A549 (cell line): ENCODE data around the gene SLC22A17. TPM values are rescaled to one million over a fixed set of nuclear protein-coding genes. Genes with fewer than 3 reads are reported as not detected.
A peak's percentile ranks its signal among the peaks of the same experiment; 100 is the strongest.

Experiments
- ATAC-seq, 2 experiments: fragments of 200-7000 bp in 1 of 2; fragments of >200 bp in 1 of 2; cut with Nextera tagmentation in 1 of 2; cut with Tn5 transposase in 1 of 2; 3 replicates each; pipeline versions ENCODE4 v1.8.0 to v1.9.1; 2018 to 2020; ENCODE audit warnings: mild to moderate bottlenecking in 1 of 2, moderate library complexity in 1 of 2
- CTCF ChIA-PET: fragments of 300-600 bp; sonication (Branson Sonifier 250); formaldehyde crosslinking; extraction: SDS; loops from one replicate; lab custom pipeline; 2021; ENCODE audit warnings: antibody characterized with exemption, inconsistent platforms; lab: Yijun Ruan, JAX
- POLR2A ChIA-PET: fragments of 350-600 bp; formaldehyde crosslinking; extraction: SDS; loops from one replicate; lab custom pipeline; 2021; ENCODE audit warnings: antibody characterized with exemption, inconsistent platforms; lab: Yijun Ruan, JAX
- DNase-seq, 2 experiments: peaks; one replicate each; pipeline versions ENCODE4 v3.0.0 to v3.0.0-alpha.2; 2011 to 2016; ENCODE audit warnings: low read depth in 1 of 2, low spot score in 1 of 2
- FAIRE-seq: peaks from 2 replicates; lab custom pipeline; 2011; peaks lifted over from hg19 to GRCh38; lab: Jason Lieb, UNC
- H3K27ac ChIP-seq, 2 experiments: fragments of >200 bp; sonication (Bioruptor Twin); formaldehyde crosslinking; 3 replicates each; pipeline ENCODE4 v1.5.1; 2016 to 2017
- H3K4me1 ChIP-seq: fragments of >200 bp; sonication (Bioruptor Twin); formaldehyde crosslinking; 3 replicates; pipeline ENCODE4 v1.6.1; 2016
- H3K4me2 ChIP-seq: fragments of >200 bp; sonication (Bioruptor Twin); formaldehyde crosslinking; 3 replicates; pipeline ENCODE4 v1.6.1; 2016
- H3K4me3 ChIP-seq: fragments of >200 bp; sonication (Bioruptor Twin); formaldehyde crosslinking; 3 replicates; pipeline ENCODE4 v1.5.1; 2016
- H3K9me3 ChIP-seq: fragments of >200 bp; sonication (Bioruptor Twin); formaldehyde crosslinking; 3 replicates; pipeline ENCODE4 v1.6.1; 2016
- ATOH8 ChIP-seq: fragments of 250-450 bp; sonication (Bioruptor Pico); IDR thresholded peaks from 2 replicates; pipeline ENCODE4 v1.5.0; 2020; ENCODE audit warnings: low read depth, mild to moderate bottlenecking, moderate library complexity
- BHLHE40 ChIP-seq: IDR thresholded peaks from 2 replicates; pipeline ENCODE4 v1.6.1; 2012; ENCODE audit warnings: low read depth, low read length, inconsistent platforms
- CEBPB ChIP-seq, 2 experiments: fragments of >200 bp in 1 of 2; sonication (Bioruptor Twin) in 1 of 2; formaldehyde crosslinking in 1 of 2; IDR thresholded peaks; 2 replicates each; pipeline ENCODE4 v1.6.1; 2012 to 2016
- CHD4 ChIP-seq: fragments of 200-600 bp; sonication (generic); IDR thresholded peaks from 2 replicates; pipeline ENCODE4 v1.6.1; 2016; ENCODE audit warnings: antibody characterized with exemption, mild to moderate bottlenecking, borderline replicate concordance
- HDAC2 ChIP-seq: fragments of 200-600 bp; sonication (generic); IDR thresholded peaks from 2 replicates; pipeline ENCODE4 v1.6.1; 2016
- JUN ChIP-seq, 2 experiments: fragments of >200 bp; sonication (Bioruptor Twin); formaldehyde crosslinking; IDR thresholded peaks; 2 replicates in 1 of 2; 3 replicates in 1 of 2; pipeline ENCODE4 v1.6.1; 2016 to 2017
- JUNB ChIP-seq: fragments of >200 bp; sonication (Bioruptor Twin); formaldehyde crosslinking; IDR thresholded peaks from 2 replicates; pipeline ENCODE4 v1.6.1; 2016
- KDM5A ChIP-seq: fragments of 200-600 bp; sonication (generic); IDR thresholded peaks from 2 replicates; pipeline ENCODE4 v1.6.1; 2016; ENCODE audit warnings: antibody characterized with exemption, mild to moderate bottlenecking
- MAZ ChIP-seq: fragments of 150-350 bp; IDR thresholded peaks from 2 replicates; pipeline ENCODE4 v1.6.1; 2014; ENCODE audit warnings: antibody characterized with exemption, low read depth, low read length, borderline replicate concordance
- MYC ChIP-seq: IDR thresholded peaks from 2 replicates; pipeline ENCODE4 v1.6.1; 2012; ENCODE audit warnings: mild to moderate bottlenecking, inconsistent platforms, low read length, improper control_type of control experiment, borderline replicate concordance
- NFE2L2 ChIP-seq: fragments of 150-350 bp; conservative IDR thresholded peaks from 2 replicates; pipeline ENCODE4 v1.6.1; 2014; ENCODE audit warnings: low read length
- NPAS2 ChIP-seq: fragments of 250-450 bp; sonication (Bioruptor Pico); IDR thresholded peaks from 2 replicates; pipeline ENCODE4 v1.8.0; 2022; ENCODE audit warnings: mild to moderate bottlenecking, moderate library complexity, borderline replicate concordance
- NR3C1 ChIP-seq: fragments of >200 bp; sonication (Bioruptor Twin); formaldehyde crosslinking; IDR thresholded peaks from 3 replicates; pipeline ENCODE4 v1.6.1; 2017
- PHF8 ChIP-seq: fragments of 200-600 bp; sonication (generic); IDR thresholded peaks from 2 replicates; pipeline ENCODE4 v1.6.1; 2016; ENCODE audit warnings: low read depth, mild to moderate bottlenecking, antibody characterized with exemption, moderate library complexity, borderline replicate concordance
- RARB ChIP-seq: fragments of 250-450 bp; sonication (Bioruptor Pico); IDR thresholded peaks from 2 replicates; pipeline ENCODE4 v1.8.0; 2021; ENCODE audit warnings: mild to moderate bottlenecking, moderate library complexity
- TP53 ChIP-seq: fragments of 250-450 bp; sonication (Bioruptor Pico); IDR thresholded peaks from 2 replicates; pipeline ENCODE4 v1.5.0; 2021; ENCODE audit warnings: mild to moderate bottlenecking, moderate library complexity
- USF2 ChIP-seq: fragments of 450-650 bp; IDR thresholded peaks from 2 replicates; pipeline ENCODE4 v1.6.1; 2014; ENCODE audit warnings: antibody characterized with exemption
- ZFP36 ChIP-seq: fragments of 450-650 bp; IDR thresholded peaks from 2 replicates; pipeline ENCODE4 v1.6.1; 2014; ENCODE audit warnings: borderline replicate concordance; ENCODE audit not compliant: partially characterized antibody
- WGBS: methylation state at CpG from one replicate; pipeline ENCODE4 v1.1.6; 2017; ENCODE audit errors: missing lambda C conversion rate; 5-methylcytosine and 5-hydroxymethylcytosine counted together
- polyA plus RNA-seq, 4 experiments: library from polyadenylated mRNA; depleted of rRNA in 3 of 4; stranded (reverse); fragments of >200 nt; fragmentation: RNase III in 1 of 4; extraction: RNeasy Plus Mini Kit Qiagen cat#74134 plus additional on column Dnase treatment in 1 of 4; gene quantifications; 2 replicates in 3 of 4; 3 replicates in 1 of 4; pipeline ENCODE4 v1.2.3, GENCODE V29; 2011 to 2017
- TF ChIP-seq, protein P1 (sequence below): fragments of 200-600 bp; sonication (generic); IDR thresholded peaks from 2 replicates; pipeline ENCODE4 v1.6.1; 2016; ENCODE audit warnings: antibody characterized with exemption, mild to moderate bottlenecking, moderate library complexity
- TF ChIP-seq, protein P2 (sequence below): fragments of >200 bp; sonication (Bioruptor Twin); formaldehyde crosslinking; IDR thresholded peaks from 2 replicates; pipeline ENCODE4 v1.6.1; 2016
- TF ChIP-seq, protein P3 (sequence below): fragments of 250-450 bp; sonication (Bioruptor Pico); IDR thresholded peaks from 2 replicates; pipeline ENCODE4 v1.5.0; 2021; ENCODE audit warnings: mild to moderate bottlenecking, moderate library complexity, borderline replicate concordance

SLC22A17 gene
- polyA plus RNA-seq, 2 of the 4 experiments (the other 2 are of a cell fraction) = 3.5 to 8.4 TPM

GRCh38 chr14:23307687-23308644 lies 44.7 kb downstream of the SLC22A17 start (continued):
- TF ChIP-seq, protein P1, sequence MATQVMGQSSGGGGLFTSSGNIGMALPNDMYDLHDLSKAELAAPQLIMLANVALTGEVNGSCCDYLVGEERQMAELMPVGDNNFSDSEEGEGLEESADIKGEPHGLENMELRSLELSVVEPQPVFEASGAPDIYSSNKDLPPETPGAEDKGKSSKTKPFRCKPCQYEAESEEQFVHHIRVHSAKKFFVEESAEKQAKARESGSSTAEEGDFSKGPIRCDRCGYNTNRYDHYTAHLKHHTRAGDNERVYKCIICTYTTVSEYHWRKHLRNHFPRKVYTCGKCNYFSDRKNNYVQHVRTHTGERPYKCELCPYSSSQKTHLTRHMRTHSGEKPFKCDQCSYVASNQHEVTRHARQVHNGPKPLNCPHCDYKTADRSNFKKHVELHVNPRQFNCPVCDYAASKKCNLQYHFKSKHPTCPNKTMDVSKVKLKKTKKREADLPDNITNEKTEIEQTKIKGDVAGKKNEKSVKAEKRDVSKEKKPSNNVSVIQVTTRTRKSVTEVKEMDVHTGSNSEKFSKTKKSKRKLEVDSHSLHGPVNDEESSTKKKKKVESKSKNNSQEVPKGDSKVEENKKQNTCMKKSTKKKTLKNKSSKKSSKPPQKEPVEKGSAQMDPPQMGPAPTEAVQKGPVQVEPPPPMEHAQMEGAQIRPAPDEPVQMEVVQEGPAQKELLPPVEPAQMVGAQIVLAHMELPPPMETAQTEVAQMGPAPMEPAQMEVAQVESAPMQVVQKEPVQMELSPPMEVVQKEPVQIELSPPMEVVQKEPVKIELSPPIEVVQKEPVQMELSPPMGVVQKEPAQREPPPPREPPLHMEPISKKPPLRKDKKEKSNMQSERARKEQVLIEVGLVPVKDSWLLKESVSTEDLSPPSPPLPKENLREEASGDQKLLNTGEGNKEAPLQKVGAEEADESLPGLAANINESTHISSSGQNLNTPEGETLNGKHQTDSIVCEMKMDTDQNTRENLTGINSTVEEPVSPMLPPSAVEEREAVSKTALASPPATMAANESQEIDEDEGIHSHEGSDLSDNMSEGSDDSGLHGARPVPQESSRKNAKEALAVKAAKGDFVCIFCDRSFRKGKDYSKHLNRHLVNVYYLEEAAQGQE = no peak

DNA sequence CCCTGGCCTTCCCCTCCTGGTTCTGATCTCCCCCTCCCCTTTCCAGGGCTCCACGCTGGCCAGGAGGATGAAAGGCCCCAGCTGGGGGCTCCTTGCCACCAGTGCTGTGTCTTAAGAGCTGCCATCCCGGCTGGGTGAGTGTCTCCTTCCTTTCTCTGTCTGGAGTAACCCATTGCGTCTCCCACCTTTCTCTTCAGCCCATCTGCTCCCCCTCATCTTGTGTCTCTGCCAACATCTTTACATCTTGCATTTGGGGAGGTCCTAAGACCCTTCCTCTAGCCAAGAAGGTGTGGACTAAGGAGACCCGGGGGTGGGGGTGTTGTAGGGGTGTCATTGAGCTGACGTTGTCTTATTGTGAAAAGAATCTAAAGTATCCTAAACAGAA lies 45.5 kb downstream of the SLC22A17 start:
- ChIA-PET CTCF (interaction anchor here (0.7 to 3.8 kb wide), 9 partner anchors 11 to 257 kb away, joined by 3 to 11 read pairs (median 4); partner anchors contain the start of genes PABPN1 and SLC22A17), POLR2A (interaction anchor here (0.6 to 4.5 kb wide), 8 partner anchors 9 to 350 kb away, joined by 3 to 64 read pairs (median 6); partner anchors contain the start of genes ACIN1, C14orf119, HAUS4 and HOMEZ)
- 3% methylated on average over 5 of the region's 5 CpGs for WGBS
- FAIRE-seq (no peak), DNase-seq (no peak), ATAC-seq (peak in 1 of 2 experiments; percentile 11; a peak in 4 of 6 replicates)
- peak overlapping the region; percentile 74 for H3K4me3 ChIP-seq
- H3K4me2 ChIP-seq = peak overlapping the region; percentile 94
- H3K9me3 ChIP-seq = no peaks in the 10 kb centered on the region
- peak overlapping the region; percentile 95 to 96 for H3K27ac ChIP-seq
- peaks cover 29% of the 10 kb centered on the region for H3K4me1 ChIP-seq
- 0 out of 2 replicates have a peak, but pooled peaks have one; percentile 28 for TF ChIP-seq PHF8
- peak; percentile 51 for TF ChIP-seq KDM5A
- TF ChIP-seq NR3C1 = no peak

DNA sequence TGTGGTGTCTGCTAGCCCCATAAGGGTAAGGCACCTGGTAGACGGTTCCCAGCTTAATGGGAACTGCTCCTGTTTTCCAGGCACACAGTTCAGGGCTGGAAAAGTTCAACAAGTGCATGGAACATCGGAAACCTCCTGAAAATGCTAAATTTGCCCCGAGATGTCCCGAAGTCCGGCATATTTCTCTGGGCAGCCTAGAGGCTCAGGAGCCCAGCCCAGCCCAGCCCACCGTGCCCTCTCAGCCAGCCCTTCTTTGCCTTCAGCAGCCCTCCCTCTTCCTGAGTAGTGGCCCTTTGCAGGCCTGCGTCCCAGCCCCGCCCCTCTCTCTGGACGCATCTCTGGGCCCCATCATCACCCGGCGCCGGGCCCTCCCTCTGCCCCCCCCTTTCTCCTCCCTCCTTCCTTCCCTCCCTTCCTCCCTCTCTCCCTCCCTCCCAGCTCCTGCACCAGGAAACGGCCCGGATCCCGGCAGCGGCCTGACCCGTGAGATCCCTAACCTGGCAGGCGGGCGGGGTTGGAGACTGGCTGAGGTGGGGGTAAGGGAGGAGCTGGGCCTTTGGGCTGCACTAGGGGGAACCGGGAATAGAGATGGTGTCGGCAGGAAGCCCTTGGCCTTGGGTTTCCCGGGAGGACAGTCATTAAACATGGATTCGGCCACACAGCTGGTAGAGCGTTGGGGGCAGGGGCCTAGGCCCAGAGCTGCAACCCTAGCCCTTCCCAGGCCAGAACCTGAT lies 46.1 kb downstream of the SLC22A17 start, which contains the start of gene BCL2L2:
Gene BCL2L2, plus strand, starts transcription at position 422 of the 734 bp plus-strand sequence. CDS start 935 bp downstream, outside the sequence.
- H3K4me2 ChIP-seq = peak within 1 kb of the TSS; percentile 94
- ATAC-seq (peak; percentile 66 to 78), FAIRE-seq (no peak), DNase-seq (peak; percentile 66 to 92)
- POLR2A ChIA-PET = interaction anchor here (0.6 to 4.5 kb wide), 9 partner anchors 10 to 349 kb away, joined by 3 to 64 read pairs (median 6); partner anchors contain the start of genes ACIN1, C14orf119, HAUS4 and HOMEZ
- peak within 1 kb of the TSS; percentile 95 to 96 for H3K27ac ChIP-seq
- CTCF ChIA-PET = interaction anchor here (0.7 to 3.8 kb wide), 11 partner anchors 11 to 257 kb away, joined by 3 to 21 read pairs (median 4); partner anchors contain the start of genes PABPN1 and SLC22A17
- no peaks in the 10 kb centered on the region for H3K9me3 ChIP-seq
- peaks cover 29% of the 10 kb centered on the region for H3K4me1 ChIP-seq
- H3K4me3 ChIP-seq = peak within 1 kb of the TSS; percentile 74
- 2% methylated on average over 17 of the region's 24 CpGs for WGBS
- TF ChIP-seq ATOH8 (CRISPR knock-in tag) (no peak), TP53 (CRISPR knock-in tag) (no peak), ZFP36 (no peak), USF2 (no peak), HDAC2 (no peak), MAZ (peak; percentile 100), MYC (peak; percentile 50; the same call in 1 of the 2 replicates), CHD4 (no peak), JUNB (no peak), NFE2L2 (no peak), KDM5A (peak; percentile 63), BHLHE40 (no peak), CEBPB (IDR thresholded peaks at IDR 0.05) (no peak), NPAS2 (CRISPR knock-in tag) (no peak), RARB (CRISPR knock-in tag) (no peak), JUN (IDR thresholded peaks at IDR 0.05) (peak; percentile 66 to 74; a peak in 3 of 5 replicates)
- TF ChIP-seq, protein P2, sequence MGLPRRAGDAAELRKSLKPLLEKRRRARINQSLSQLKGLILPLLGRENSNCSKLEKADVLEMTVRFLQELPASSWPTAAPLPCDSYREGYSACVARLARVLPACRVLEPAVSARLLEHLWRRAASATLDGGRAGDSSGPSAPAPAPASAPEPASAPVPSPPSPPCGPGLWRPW = no peak
- TF ChIP-seq, protein P3, sequence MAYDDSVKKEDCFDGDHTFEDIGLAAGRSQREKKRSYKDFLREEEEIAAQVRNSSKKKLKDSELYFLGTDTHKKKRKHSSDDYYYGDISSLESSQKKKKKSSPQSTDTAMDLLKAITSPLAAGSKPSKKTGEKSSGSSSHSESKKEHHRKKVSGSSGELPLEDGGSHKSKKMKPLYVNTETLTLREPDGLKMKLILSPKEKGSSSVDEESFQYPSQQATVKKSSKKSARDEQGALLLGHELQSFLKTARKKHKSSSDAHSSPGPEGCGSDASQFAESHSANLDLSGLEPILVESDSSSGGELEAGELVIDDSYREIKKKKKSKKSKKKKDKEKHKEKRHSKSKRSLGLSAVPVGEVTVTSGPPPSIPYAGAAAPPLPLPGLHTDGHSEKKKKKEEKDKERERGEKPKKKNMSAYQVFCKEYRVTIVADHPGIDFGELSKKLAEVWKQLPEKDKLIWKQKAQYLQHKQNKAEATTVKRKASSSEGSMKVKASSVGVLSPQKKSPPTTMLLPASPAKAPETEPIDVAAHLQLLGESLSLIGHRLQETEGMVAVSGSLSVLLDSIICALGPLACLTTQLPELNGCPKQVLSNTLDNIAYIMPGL (CRISPR knock-in tag) = no peak
